GM12878 (cell line): Measurements from ENCODE around the gene HOATZ. TPM values are rescaled to one million over a fixed set of nuclear protein-coding genes. Genes with fewer than 3 reads are reported as not detected.

Experiments
- ATAC-seq: fragments of 200-7000 bp; cut with Tn5 transposase; 3 replicates; pipeline ENCODE4 v1.9.1; 2020; ENCODE audit warnings: mild to moderate bottlenecking, moderate library complexity
- BruUV-seq: library from RNA; stranded (reverse); fragments of 400-500 nt; replicated peaks from 2 replicates; lab custom pipeline; 2021; lab: Mats Ljungman, UMichigan
- CTCF ChIA-PET: fragments of 300-600 bp; sonication (Branson Sonifier 250); formaldehyde crosslinking; extraction: SDS; loops from one replicate; lab custom pipeline; 2021; ENCODE audit warnings: inconsistent platforms; lab: Yijun Ruan, JAX
- POLR2A ChIA-PET: fragments of 350-600 bp; formaldehyde crosslinking; extraction: SDS; loops from one replicate; lab custom pipeline; 2021; ENCODE audit warnings: inconsistent platforms; lab: Charles Lee
- RAD21 ChIA-PET: fragments of 300-600 bp; sonication (Branson Sonifier 250); formaldehyde crosslinking; loops from one replicate; lab custom pipeline; 2023; ENCODE audit warnings: antibody characterized with exemption; ENCODE audit not compliant: unreplicated experiment; lab: Charles Lee
- SMC1A ChIA-PET: fragments of 300-600 bp; sonication (Branson Sonifier 250); formaldehyde crosslinking; loops from one replicate; lab custom pipeline; 2023; ENCODE audit not compliant: unreplicated experiment, uncharacterized antibody; lab: Charles Lee
- DNase-seq: peaks from one replicate; pipeline ENCODE4 v3.0.0-alpha.2; 2011; ENCODE audit warnings: low read depth, low spot score
- FAIRE-seq: peaks from 3 replicates; lab custom pipeline; 2011; peaks lifted over from hg19 to GRCh38; lab: Jason Lieb, UNC
- H2AFZ ChIP-seq: 2 replicates; pipeline ENCODE4 v1.6.0; 2011; ENCODE audit warnings: low read depth, low read length, control low read depth; ENCODE audit not compliant: control insufficient read depth
- H3K27ac ChIP-seq: 2 replicates; pipeline ENCODE4 v1.5.1; 2011; ENCODE audit warnings: control low read depth; ENCODE audit not compliant: control insufficient read depth, insufficient read depth
- H3K27me3 ChIP-seq, 2 experiments: replicated peaks in 1 of 2; 2 replicates each; pipeline versions ENCODE4 v1.6.0 to v1.6.1; 2011; ENCODE audit warnings: low read length in 1 of 2; ENCODE audit not compliant: control insufficient read depth in 2 of 2, insufficient read depth in 2 of 2
- H3K36me3 ChIP-seq, 2 experiments: 2 replicates each; pipeline ENCODE4 v1.5.1; 2011; ENCODE audit warnings: low read length in 1 of 2; ENCODE audit not compliant: control insufficient read depth in 2 of 2, insufficient read depth in 2 of 2
- H3K4me1 ChIP-seq: 2 replicates; pipeline ENCODE4 v1.6.1; 2011; ENCODE audit warnings: mild to moderate bottlenecking, low read length, moderate library complexity, mixed read lengths; ENCODE audit not compliant: control insufficient read depth, insufficient read depth
- H3K4me2 ChIP-seq: 2 replicates; pipeline ENCODE4 v1.6.0; 2011; ENCODE audit warnings: control low read depth; ENCODE audit not compliant: control insufficient read depth, insufficient read depth
- H3K4me3 ChIP-seq: fragments of 200-600 bp; sonication (generic); 2 replicates; pipeline ENCODE4 v1.5.1; 2016
- H3K79me2 ChIP-seq: 2 replicates; pipeline ENCODE4 v1.6.0; 2011; ENCODE audit warnings: low read length; ENCODE audit not compliant: control insufficient read depth, insufficient read depth
- H3K9ac ChIP-seq: 2 replicates; pipeline ENCODE4 v1.8.0; 2011; ENCODE audit warnings: low read length, control low read depth, mixed read lengths; ENCODE audit not compliant: control insufficient read depth, insufficient read depth
- H3K9me3 ChIP-seq: replicated peaks from 3 replicates; pipeline ENCODE4 v1.5.1; 2011; ENCODE audit warnings: mild to moderate bottlenecking, low read length; ENCODE audit not compliant: control insufficient read depth, insufficient read depth
- H4K20me1 ChIP-seq: 2 replicates; pipeline ENCODE4 v1.6.0; 2011; ENCODE audit not compliant: control insufficient read depth, insufficient read depth
- SMARCA5 ChIP-seq: fragments of 450-650 bp; IDR thresholded peaks from 2 replicates; pipeline ENCODE4 v1.6.1; 2017; ENCODE audit warnings: mild to moderate bottlenecking
- ZNF274 ChIP-seq: IDR thresholded peaks from one replicate; pipeline ENCODE4 v1.8.0; 2011; ENCODE audit not compliant: insufficient read length, insufficient read depth
- WGBS: methylation state at CpG from one replicate; pipeline ENCODE4 v1.1.6; 2016; ENCODE audit warnings: low lambda C conversion rate; ENCODE audit not compliant: insufficient replicate concordance, insufficient coverage; ENCODE audit errors: missing lambda C conversion rate; 5-methylcytosine and 5-hydroxymethylcytosine counted together
- in situ Hi-C: fragments of 300-500 bp; cut with MboI; formaldehyde crosslinking; loops from 9 replicates; pipeline ENCODE4 v1.14.3; 2018; ENCODE audit warnings: mixed read lengths
- intact Hi-C: fragments of 100-400 bp; cut with micrococcal nuclease; formaldehyde crosslinking; loops from one replicate; pipeline ENCODE4 v1.14.2; 2022; ENCODE audit not compliant: unreplicated experiment
- polyA plus RNA-seq, 11 experiments: library from polyadenylated mRNA; depleted of rRNA in 4 of 11; unstranded in 6 of 11; stranded (reverse) in 5 of 11; fragments of >200 nt; fragmentation: Nextera tagmentation in 4 of 11; fragmentation: Illumina TruSeq in 1 of 11; extraction: Ambion mirVana in 4 of 11; extraction: Trizol in 1 of 11; gene quantifications; 1 replicate in 1 of 11; 2 replicates in 10 of 11; pipeline versions ENCODE4 v1.2.1 to v1.2.3, GENCODE V29; 2011 to 2016; ENCODE audit warnings: inconsistent platforms in 2 of 11, missing spikeins in 2 of 11, low read depth in 1 of 11
- total RNA-seq, 4 experiments: library from RNA; depleted of rRNA in 3 of 4; stranded (reverse); fragments of >200 nt in 3 of 4; fragmentation: Illumina TruSeq in 1 of 4; extraction: Trizol in 1 of 4; gene quantifications; 2 replicates each; pipeline versions ENCODE4 v1.2.1 to v1.2.3, GENCODE V29; 2013 to 2021
- TF ChIP-seq, protein P1 (sequence below): fragments of 450-650 bp; IDR thresholded peaks from 2 replicates; pipeline ENCODE4 v1.6.1; 2017; ENCODE audit warnings: mild to moderate bottlenecking

The HOATZ gene
- total and polyA plus RNA-seq, 10 of the 15 experiments (the other 5 are each of a cell fraction or from before 2014, with no cell fraction given), result 0.28 TPM; not detected in 9

DNA sequence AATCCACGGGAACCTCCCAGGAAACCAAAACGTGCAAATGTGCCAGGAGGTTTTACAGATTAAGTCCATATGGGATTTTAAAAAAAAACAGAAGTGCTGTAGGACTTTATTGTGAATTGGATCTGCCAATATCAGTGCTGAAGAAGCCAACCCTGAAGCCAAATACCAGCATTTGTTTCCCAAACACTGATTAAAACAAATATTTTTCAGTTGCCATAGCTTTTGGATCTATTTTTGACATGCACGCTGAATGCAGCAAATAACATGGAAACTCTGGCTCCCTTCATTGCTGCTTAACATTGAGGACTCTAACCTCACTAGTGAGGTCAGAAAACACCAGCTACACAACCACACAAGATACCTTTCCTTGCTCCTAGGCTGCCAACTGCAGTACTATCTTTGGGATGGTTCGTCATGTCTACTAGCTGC lies 59.3 kb downstream of the HOATZ start:
- RAD21 ChIA-PET, result interaction anchor here (1.0 kb wide), 1 partner anchor 118 kb away, joined by 3 read pairs; no protein-coding TSS in a partner anchor
- Histone ChIP-seq H4K20me1 (no peaks in the 10 kb centered on the region), H3K79me2 (no peaks in the 10 kb centered on the region), H3K27ac (no peak overlapping the region), H3K27me3 (no peaks in the 10 kb centered on the region), H3K36me3 (no peaks in the 10 kb centered on the region), H3K9ac (no peak overlapping the region), H3K4me2 (0 out of 2 replicates have a peak overlapping the region, but pooled peaks have one; percentile 73), H3K4me1 (no peaks in the 10 kb centered on the region), H3K4me3 (no peak overlapping the region), H3K9me3 (no peaks in the 10 kb centered on the region), H2AFZ (peak overlapping the region; percentile 51; the same call in 1 of the 2 replicates)
- in situ Hi-C loops (no loop called here), intact Hi-C loops (no loop called here)
- SMC1A ChIA-PET, result interaction anchor here (0.6 to 1.4 kb wide), 3 partner anchors 13 to 277 kb away, joined by 3 to 6 read pairs (median 4); no protein-coding TSS in a partner anchor
- ATAC-seq, result no peak
- TF ChIP-seq, protein P1, sequence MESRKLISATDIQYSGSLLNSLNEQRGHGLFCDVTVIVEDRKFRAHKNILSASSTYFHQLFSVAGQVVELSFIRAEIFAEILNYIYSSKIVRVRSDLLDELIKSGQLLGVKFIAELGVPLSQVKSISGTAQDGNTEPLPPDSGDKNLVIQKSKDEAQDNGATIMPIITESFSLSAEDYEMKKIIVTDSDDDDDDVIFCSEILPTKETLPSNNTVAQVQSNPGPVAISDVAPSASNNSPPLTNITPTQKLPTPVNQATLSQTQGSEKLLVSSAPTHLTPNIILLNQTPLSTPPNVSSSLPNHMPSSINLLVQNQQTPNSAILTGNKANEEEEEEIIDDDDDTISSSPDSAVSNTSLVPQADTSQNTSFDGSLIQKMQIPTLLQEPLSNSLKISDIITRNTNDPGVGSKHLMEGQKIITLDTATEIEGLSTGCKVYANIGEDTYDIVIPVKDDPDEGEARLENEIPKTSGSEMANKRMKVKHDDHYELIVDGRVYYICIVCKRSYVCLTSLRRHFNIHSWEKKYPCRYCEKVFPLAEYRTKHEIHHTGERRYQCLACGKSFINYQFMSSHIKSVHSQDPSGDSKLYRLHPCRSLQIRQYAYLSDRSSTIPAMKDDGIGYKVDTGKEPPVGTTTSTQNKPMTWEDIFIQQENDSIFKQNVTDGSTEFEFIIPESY, result no peak
- TF ChIP-seq SMARCA5 (no peak), ZNF274 (no peak)
- POLR2A ChIA-PET, result no interaction called here
- 54% methylated on average over 4 of the region's 4 CpGs for WGBS
- BruUV-seq, result no TSS peak
- CTCF ChIA-PET, result interaction anchor here (0.6 to 1.0 kb wide), 4 partner anchors 10 to 342 kb away, joined by 3 to 4 read pairs (median 3); no protein-coding TSS in a partner anchor
- DNase-seq, result no peak
- FAIRE-seq, result no peak
